Loucy (cell line): ENCODE results near the gene KRT3.

Experiments used
- H2AFZ ChIP-seq: fragments of 200-600 bp; sonication (generic); 2 replicates; pipeline ENCODE4 v1.6.0; 2016; ENCODE audit warnings: antibody characterized with exemption, mild to moderate bottlenecking, low read length, moderate library complexity
- H3F3A ChIP-seq: fragments of 200-600 bp; 2 replicates; pipeline ENCODE4 v1.6.0; 2016; ENCODE audit warnings: antibody characterized with exemption, low read depth, mild to moderate bottlenecking
- H3K27me3 ChIP-seq: fragments of 200-600 bp; sonication (generic); 2 replicates; pipeline ENCODE4 v1.6.1; 2014; ENCODE audit warnings: low read length, mild to moderate bottlenecking; ENCODE audit not compliant: insufficient read depth, poor library complexity, severe bottlenecking
- H3K36me3 ChIP-seq: fragments of 200-600 bp; sonication (generic); 2 replicates; pipeline ENCODE4 v1.6.1; 2016; ENCODE audit warnings: low read length; ENCODE audit not compliant: insufficient read depth
- H3K4me1 ChIP-seq: fragments of 200-600 bp; sonication (generic); 2 replicates; pipeline ENCODE4 v1.5.1; 2014; ENCODE audit warnings: low read length, mild to moderate bottlenecking; ENCODE audit not compliant: insufficient read depth, poor library complexity, severe bottlenecking
- H3K4me2 ChIP-seq: fragments of 200-600 bp; sonication (generic); 2 replicates; pipeline ENCODE4 v1.6.0; 2014; ENCODE audit warnings: antibody characterized with exemption, low read length, low read depth, mild to moderate bottlenecking; ENCODE audit not compliant: poor library complexity, severe bottlenecking
- H3K4me3 ChIP-seq: fragments of 200-600 bp; sonication (generic); 2 replicates; pipeline ENCODE4 v1.5.1; 2014; ENCODE audit warnings: low read length, mild to moderate bottlenecking, mixed read lengths; ENCODE audit not compliant: poor library complexity, severe bottlenecking
- H3K79me2 ChIP-seq: fragments of 200-600 bp; sonication (generic); 2 replicates; pipeline ENCODE4 v1.6.1; 2014; ENCODE audit warnings: low read length; ENCODE audit not compliant: insufficient read depth
- H3K9ac ChIP-seq: fragments of 200-600 bp; sonication (generic); 2 replicates; pipeline ENCODE4 v1.6.0; 2014; ENCODE audit warnings: mild to moderate bottlenecking, low read depth, low read length, moderate library complexity; ENCODE audit not compliant: poor library complexity, severe bottlenecking
- H3K9me2 ChIP-seq: fragments of 200-600 bp; sonication (generic); replicated peaks from 2 replicates; pipeline ENCODE4 v1.6.1; 2016; ENCODE audit warnings: low read depth, low read length, mixed read lengths
- H3K9me3 ChIP-seq: fragments of 200-600 bp; sonication (generic); 2 replicates; pipeline ENCODE4 v1.6.1; 2014; ENCODE audit warnings: mild to moderate bottlenecking, antibody characterized with exemption, low read length, low read depth; ENCODE audit not compliant: insufficient read depth
- H4K20me1 ChIP-seq: fragments of 200-600 bp; sonication (generic); 2 replicates; pipeline ENCODE4 v1.6.0; 2014; ENCODE audit warnings: antibody characterized with exemption, low read length, mild to moderate bottlenecking; ENCODE audit not compliant: insufficient read depth, poor library complexity, severe bottlenecking
- CTCF ChIP-seq: fragments of 200-600 bp; sonication (generic); conservative IDR thresholded peaks from 2 replicates; pipeline ENCODE4 v1.5.1; 2014; ENCODE audit warnings: mild to moderate bottlenecking, antibody characterized with exemption, low read length
- EZH2phosphoT487 ChIP-seq: fragments of 200-600 bp; IDR thresholded peaks from 2 replicates; pipeline ENCODE4 v1.6.1; 2018; ENCODE audit warnings: antibody characterized with exemption, mild to moderate bottlenecking, moderate library complexity, borderline replicate concordance

KRT3 gene

DNA sequence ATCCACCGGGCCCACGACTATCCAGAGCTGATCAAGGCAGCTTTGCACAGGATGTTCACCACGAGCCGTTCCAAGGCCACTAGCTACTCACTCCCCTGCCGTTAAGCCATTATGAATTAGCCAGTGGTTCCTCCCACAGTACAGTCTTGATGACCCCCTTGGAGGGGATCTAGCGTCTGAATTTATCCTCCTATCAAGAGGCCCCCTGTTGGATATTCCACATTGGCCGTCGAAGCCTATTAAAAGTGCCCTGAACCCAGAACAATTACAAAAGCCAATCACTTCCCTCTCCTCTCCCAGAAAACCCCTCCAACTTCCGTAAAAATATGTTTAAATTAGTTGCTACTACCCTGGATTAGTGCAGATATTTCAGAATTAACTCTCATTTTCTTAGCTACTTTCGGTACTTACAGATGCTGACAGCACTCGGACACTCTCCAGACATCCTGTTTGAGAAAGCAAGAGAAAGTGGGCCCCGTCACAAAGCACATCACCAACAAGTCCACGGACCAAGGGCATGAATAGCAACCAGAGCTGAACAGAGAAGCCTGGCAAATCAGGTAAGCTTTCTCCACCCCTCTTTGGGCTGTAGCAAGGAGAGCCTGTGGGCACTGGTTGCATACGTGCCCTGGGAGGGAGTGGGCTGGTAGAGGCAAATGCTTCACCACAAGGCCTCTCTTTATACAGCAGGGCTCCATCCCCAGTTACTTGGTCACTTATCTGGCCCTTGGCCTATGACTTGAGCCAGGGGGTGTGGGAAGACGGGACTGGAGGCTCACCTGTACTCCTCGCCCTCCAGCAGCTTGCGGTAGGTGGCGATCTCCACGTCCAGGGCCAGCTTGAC is 5.3 kb downstream of the KRT3 start:
- H3K36me3 ChIP-seq = no peaks in the 10 kb centered on the region
- no peak for TF ChIP-seq EZH2phosphoT487
- no peak for TF ChIP-seq CTCF
- no peaks in the 10 kb centered on the region for H3K9me2 ChIP-seq
- no peak overlapping the region for H2AFZ ChIP-seq
- H4K20me1 ChIP-seq = no peaks in the 10 kb centered on the region
- no peak overlapping the region for H3K4me3 ChIP-seq
- H3K79me2 ChIP-seq = no peaks in the 10 kb centered on the region
- no peak overlapping the region for H3K4me2 ChIP-seq
- H3F3A ChIP-seq = no peaks in the 10 kb centered on the region
- no peaks in the 10 kb centered on the region for H3K4me1 ChIP-seq
- H3K9me3 ChIP-seq = no peaks in the 10 kb centered on the region
- H3K9ac ChIP-seq = no peak overlapping the region
- H3K27me3 ChIP-seq = no peaks in the 10 kb centered on the region

- TF ChIP-seq EZH2phosphoT487 = no peak
- no peak for TF ChIP-seq CTCF
- Histone ChIP-seq H3K79me2 (no peaks in the 10 kb centered on the region), H3K9me2 (no peaks in the 10 kb centered on the region), H2AFZ (no peak overlapping the region), H3K4me3 (no peak overlapping the region), H3K4me2 (no peak overlapping the region), H3K4me1 (no peaks in the 10 kb centered on the region), H3K36me3 (no peaks in the 10 kb centered on the region), H3K9me3 (no peaks in the 10 kb centered on the region), H3K9ac (no peak overlapping the region), H4K20me1 (no peaks in the 10 kb centered on the region), H3F3A (no peaks in the 10 kb centered on the region), H3K27me3 (no peaks in the 10 kb centered on the region)
Observed at GRCh38 chr12:52789637-52790426, 6.1 kb downstream of the KRT3 start.

- no peak overlapping the region for H3K9ac ChIP-seq
- no peak overlapping the region for H3K4me2 ChIP-seq
- H3K36me3 ChIP-seq = no peaks in the 10 kb centered on the region
- H3F3A ChIP-seq = no peaks in the 10 kb centered on the region
- H3K9me3 ChIP-seq = no peaks in the 10 kb centered on the region
- no peaks in the 10 kb centered on the region for H3K79me2 ChIP-seq
- no peaks in the 10 kb centered on the region for H3K27me3 ChIP-seq
- no peak overlapping the region for H2AFZ ChIP-seq
- H4K20me1 ChIP-seq = no peaks in the 10 kb centered on the region
- H3K9me2 ChIP-seq = no peaks in the 10 kb centered on the region
- H3K4me3 ChIP-seq = no peak overlapping the region
- no peak for TF ChIP-seq EZH2phosphoT487
- TF ChIP-seq CTCF = no peak
- no peaks in the 10 kb centered on the region for H3K4me1 ChIP-seq
Observed at GRCh38 chr12:52788876-52789636, 6.9 kb downstream of the KRT3 start.
